A673 (cell line): Measurements from ENCODE around the gene ACSL1.

Experiments used
- CTCF ChIP-seq: fragments of 300-800, 200-600 bp; sonication (generic); conservative IDR thresholded peaks from 2 replicates; pipeline ENCODE4 v1.5.1; 2017; ENCODE audit warnings: low read depth, mild to moderate bottlenecking, antibody characterized with exemption, low read length, moderate library complexity, mixed read lengths
- EZH2 ChIP-seq: fragments of 200-600 bp; sonication (generic); IDR thresholded peaks from 2 replicates; pipeline ENCODE4 v1.6.1; 2017; ENCODE audit warnings: borderline replicate concordance, low read depth, mild to moderate bottlenecking, mixed read lengths, antibody characterized with exemption, low read length; ENCODE audit not compliant: poor library complexity, severe bottlenecking

DNA sequence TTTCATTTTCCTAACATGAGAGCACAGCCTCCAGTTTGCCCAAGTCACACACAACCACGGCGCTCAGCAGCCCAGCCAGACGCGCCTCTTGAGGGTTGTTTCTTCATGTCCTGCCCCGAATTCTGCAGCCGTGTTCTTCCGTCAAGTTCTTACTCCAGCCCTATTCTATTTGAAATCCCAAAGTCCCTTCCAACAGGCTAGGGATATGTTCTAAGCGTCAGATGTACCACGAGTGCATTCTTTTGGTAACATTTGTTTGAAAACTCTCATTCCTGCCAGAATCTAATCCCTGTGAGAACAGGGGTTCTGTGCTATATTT, 23.1 kb downstream of the ACSL1 start:
- no peak for TF ChIP-seq EZH2
- no peak for TF ChIP-seq CTCF
